Erythroblast (primary cell): ENCODE measurements around the gene POLR2H.

Experiments
- GATA1 ChIP-seq: IDR thresholded peaks from 2 replicates; pipeline ENCODE4 v1.6.1; 2011; ENCODE audit warnings: low read depth, mild to moderate bottlenecking, control low read depth, low read length, moderate library complexity
- POLR2A ChIP-seq: IDR thresholded peaks from 2 replicates; pipeline ENCODE4 v1.6.1; 2011; ENCODE audit warnings: mild to moderate bottlenecking, low read length

- TF ChIP-seq GATA1, result no peak
- no peak for TF ChIP-seq POLR2A
These were observed 53.6 kb downstream of the POLR2H start for GRCh38 chr3:184415203-184415490.
